Measurements from ENCODE around the gene C17orf67.

The C17orf67 gene

DNA sequence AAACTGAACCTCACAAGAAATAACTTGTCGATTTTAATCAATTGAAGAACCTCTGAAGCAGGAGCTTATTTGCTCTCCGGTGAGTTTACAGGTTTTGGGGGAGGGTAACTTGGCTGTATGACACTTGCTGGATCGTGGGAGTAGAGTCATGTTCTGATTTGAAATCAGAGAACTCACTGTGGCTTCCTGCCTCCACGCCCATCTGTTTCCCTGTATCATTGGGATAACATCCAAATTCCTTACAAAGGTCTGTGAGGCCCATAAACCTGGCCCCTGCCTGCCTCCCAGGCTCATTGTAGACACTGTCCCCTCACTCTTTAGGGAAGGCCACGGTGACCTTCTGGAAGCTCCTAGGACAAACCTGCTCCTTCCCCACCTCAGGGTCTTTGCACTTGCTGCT is 48.3 kb downstream of the C17orf67 start:
- DNase-seq (ENCODE audit: low spot score), result no peak
- in situ Hi-C loops (cut with MboI; ENCODE audit: low pct_unique_long_range_greater_than_20kb, low sequenced_read_pairs, unreplicated experiment), result no loop called here
- TF ChIP-seq, protein P1, sequence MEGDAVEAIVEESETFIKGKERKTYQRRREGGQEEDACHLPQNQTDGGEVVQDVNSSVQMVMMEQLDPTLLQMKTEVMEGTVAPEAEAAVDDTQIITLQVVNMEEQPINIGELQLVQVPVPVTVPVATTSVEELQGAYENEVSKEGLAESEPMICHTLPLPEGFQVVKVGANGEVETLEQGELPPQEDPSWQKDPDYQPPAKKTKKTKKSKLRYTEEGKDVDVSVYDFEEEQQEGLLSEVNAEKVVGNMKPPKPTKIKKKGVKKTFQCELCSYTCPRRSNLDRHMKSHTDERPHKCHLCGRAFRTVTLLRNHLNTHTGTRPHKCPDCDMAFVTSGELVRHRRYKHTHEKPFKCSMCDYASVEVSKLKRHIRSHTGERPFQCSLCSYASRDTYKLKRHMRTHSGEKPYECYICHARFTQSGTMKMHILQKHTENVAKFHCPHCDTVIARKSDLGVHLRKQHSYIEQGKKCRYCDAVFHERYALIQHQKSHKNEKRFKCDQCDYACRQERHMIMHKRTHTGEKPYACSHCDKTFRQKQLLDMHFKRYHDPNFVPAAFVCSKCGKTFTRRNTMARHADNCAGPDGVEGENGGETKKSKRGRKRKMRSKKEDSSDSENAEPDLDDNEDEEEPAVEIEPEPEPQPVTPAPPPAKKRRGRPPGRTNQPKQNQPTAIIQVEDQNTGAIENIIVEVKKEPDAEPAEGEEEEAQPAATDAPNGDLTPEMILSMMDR (IDR thresholded peaks at IDR 0.05; ENCODE audit: extremely low read depth, insufficient read depth, missing control alignments), result no peak

DNA sequence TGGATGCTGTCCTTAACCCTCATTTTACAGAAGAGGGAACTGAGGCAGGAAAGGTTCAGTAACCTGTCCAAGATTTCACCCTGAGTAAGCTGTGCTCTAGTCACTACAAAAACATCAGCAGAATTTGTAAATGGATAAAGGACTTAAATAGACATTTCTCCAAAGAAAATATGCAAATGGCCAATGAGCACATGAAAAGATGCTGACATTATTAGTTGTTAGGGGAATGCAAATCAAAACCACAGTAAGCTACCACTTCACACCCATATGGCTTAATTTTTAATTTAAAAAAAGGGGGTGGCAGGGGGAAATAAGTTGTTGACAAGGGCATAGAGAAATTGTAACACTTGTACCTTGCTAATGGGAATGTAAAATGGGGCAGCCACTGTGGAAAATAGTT is 51.4 kb downstream of the C17orf67 start:
- in situ Hi-C loops (cut with MboI; ENCODE audit: low pct_unique_long_range_greater_than_20kb, low sequenced_read_pairs, unreplicated experiment), result no loop called here
- DNase-seq (ENCODE audit: low spot score), result no peak
- TF ChIP-seq, protein P1 (IDR thresholded peaks at IDR 0.05; ENCODE audit: extremely low read depth, insufficient read depth, missing control alignments), result no peak

DNA sequence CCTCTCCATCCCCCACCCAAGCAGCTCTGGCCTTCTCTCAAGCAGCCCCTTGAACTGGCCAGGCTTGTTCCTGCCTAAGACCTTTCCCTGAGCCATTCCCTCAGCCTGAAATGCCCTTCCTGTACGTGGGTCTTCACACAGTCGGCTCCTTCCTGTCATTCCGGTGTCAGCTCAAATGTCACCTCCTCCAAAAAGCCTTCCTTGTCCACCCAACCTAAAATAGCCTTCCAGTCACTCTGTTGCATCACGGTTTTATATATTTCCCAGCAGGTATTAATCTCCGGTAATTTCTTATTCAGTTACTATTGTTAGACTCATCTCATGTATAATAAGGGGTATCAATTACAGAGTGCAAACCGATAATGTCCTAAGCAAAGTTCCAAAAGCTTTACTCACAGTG is 51.8 kb downstream of the C17orf67 start:
- DNase-seq (ENCODE audit: low spot score), result no peak
- TF ChIP-seq, protein P1 (IDR thresholded peaks at IDR 0.05; ENCODE audit: extremely low read depth, insufficient read depth, missing control alignments), result no peak
- in situ Hi-C loops (cut with MboI; ENCODE audit: low pct_unique_long_range_greater_than_20kb, low sequenced_read_pairs, unreplicated experiment), result no loop called here

DNA sequence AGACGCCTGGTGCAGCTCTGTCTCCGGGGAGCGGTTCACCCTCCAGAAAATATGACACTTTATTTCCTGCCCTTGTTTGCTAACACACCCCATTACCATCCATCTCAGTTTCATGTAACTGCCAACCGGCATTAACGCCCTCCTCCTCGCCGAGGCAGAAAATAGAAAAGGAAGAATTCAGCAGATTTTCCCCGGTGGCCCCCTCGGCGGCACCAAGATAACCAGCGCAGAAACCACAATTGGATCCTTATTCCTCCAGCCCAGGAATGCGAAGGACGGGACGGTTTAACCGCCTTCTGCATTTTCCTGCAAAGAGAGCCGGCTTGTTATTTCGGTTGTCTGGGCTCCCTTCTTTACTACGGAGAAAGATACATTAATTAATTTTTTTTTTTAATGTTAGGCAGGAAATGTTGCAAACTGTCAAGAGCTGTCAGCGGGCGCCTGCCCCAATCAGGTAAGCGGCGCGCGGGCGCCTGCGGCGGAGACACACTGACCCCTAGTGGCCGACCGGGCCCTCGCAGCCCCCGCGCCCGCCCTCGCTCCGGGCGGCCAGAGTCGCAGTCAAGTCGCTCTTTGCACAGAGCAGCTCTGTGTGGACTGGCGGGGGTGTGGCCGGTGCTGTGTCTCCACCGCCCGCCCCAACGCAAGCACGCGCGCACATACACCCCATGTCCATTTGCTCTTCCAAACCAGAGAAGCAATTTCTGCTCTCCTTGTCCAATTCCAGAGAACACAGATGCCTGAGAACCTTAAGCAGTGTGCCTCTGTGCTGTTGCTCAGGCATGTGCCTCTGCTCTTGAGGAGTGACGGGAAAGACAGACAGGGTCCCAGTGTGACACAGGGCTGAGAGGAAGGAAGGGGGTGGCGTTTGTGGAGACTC is 53.6 kb downstream of the C17orf67 start:
- peak; percentile 84 for DNase-seq (ENCODE audit: low spot score)
- in situ Hi-C loops (cut with MboI; ENCODE audit: low pct_unique_long_range_greater_than_20kb, low sequenced_read_pairs, unreplicated experiment), result no loop called here

DNA sequence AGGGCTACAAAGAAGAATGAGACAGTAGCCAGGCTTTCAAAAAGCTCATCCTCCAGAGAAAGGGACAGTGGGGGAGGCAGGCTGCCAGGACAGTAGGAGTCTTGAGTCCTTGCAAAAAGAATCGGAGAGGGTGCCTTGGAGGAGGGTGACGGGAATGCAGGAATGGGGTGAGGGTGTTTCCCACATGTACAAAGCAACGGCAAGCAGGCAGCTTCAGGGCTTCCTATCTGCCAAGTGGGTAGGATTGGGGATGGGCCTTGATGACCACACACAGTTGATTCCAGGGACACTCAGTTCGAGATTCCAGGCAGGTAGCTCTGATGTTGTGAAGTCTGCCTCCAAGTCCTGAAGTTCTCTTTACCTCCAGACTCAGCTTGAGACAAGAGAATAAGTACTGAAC is 54.4 kb downstream of the C17orf67 start:
- in situ Hi-C loops (cut with MboI; ENCODE audit: low pct_unique_long_range_greater_than_20kb, low sequenced_read_pairs, unreplicated experiment), result no loop called here
- no peak for DNase-seq (ENCODE audit: low spot score)
- TF ChIP-seq, protein P1 (IDR thresholded peaks at IDR 0.05; ENCODE audit: extremely low read depth, insufficient read depth, missing control alignments), result no peak

More for the DNA sequence above, 53.6 kb downstream of the C17orf67 start:
- TF ChIP-seq, protein P1 (IDR thresholded peaks at IDR 0.05; ENCODE audit: extremely low read depth, insufficient read depth, missing control alignments), result peak; percentile 99

DNA sequence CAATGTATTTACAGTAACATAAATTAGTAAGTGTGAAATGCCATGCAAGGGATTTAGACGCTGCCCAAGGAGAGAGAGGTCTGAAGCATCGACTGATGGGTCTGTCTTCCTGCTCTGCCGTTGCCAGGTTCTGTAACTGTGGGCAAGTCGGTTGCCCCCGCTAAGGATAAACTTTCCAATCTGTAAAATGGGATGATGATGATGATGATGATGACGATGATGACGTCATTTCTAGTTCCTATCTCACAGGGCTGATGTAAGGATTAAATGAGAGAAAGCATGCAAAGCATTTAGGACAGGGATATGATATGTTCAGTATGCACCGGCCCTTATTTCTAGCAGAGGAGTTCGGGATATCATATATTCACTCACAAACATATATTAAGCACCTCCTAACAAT is 54.8 kb downstream of the C17orf67 start:
- no peak for DNase-seq (ENCODE audit: low spot score)
- TF ChIP-seq, protein P1 (IDR thresholded peaks at IDR 0.05; ENCODE audit: extremely low read depth, insufficient read depth, missing control alignments), result no peak
- in situ Hi-C loops (cut with MboI; ENCODE audit: low pct_unique_long_range_greater_than_20kb, low sequenced_read_pairs, unreplicated experiment), result no loop called here
